Measurements from ENCODE around the gene S100Z.
"Not testable (repeated sequence)": the region's sequence is repeated elsewhere in the genome, so short reads cannot be mapped to it uniquely, and the experiment has no call there.

The S100Z gene

GRCh38 chr5:76849419-76850291, at the start of gene S100Z:
S100Z (plus strand) TSS chr5:76850014; CDS start chr5:76875360, 25,346 bp downstream.
- no peak for DNase-seq

- no peak for DNase-seq
These were observed 49.2 kb upstream of the S100Z start for GRCh38 chr5:76800579-76800978.

GRCh38 chr5:76801159-76801802, 48.5 kb upstream of the S100Z start:
- DNase-seq, result no peak

GRCh38 chr5:76801803-76802195, 48.0 kb upstream of the S100Z start:
- no peak for DNase-seq

GRCh38 chr5:76804266-76804665, 45.5 kb upstream of the S100Z start:
- DNase-seq, result no peak

GRCh38 chr5:76805821-76806505, 43.9 kb upstream of the S100Z start:
- no peak for DNase-seq

- DNase-seq, result no peak
These were observed 42.5 kb upstream of the S100Z start for GRCh38 chr5:76807296-76807695.

- DNase-seq, result no peak
These were observed 41.6 kb upstream of the S100Z start for GRCh38 chr5:76808141-76808691.

GRCh38 chr5:76809141-76809540, 40.7 kb upstream of the S100Z start:
- no peak for DNase-seq

- no peak for DNase-seq
These were observed 39.6 kb upstream of the S100Z start for GRCh38 chr5:76810236-76810635.

GRCh38 chr5:76811214-76811613, 38.6 kb upstream of the S100Z start:
- DNase-seq, result no peak

GRCh38 chr5:76812209-76812608, 37.6 kb upstream of the S100Z start:
- DNase-seq, result not testable (repeated sequence)

GRCh38 chr5:76813982-76814562, 35.7 kb upstream of the S100Z start:
- DNase-seq, result no peak

- DNase-seq, result no peak
These were observed 33.5 kb upstream of the S100Z start for GRCh38 chr5:76816110-76816831.

GRCh38 chr5:76818844-76819831, 30.7 kb upstream of the S100Z start, which contains the start of gene F2RL1:
F2RL1 (plus strand) TSS chr5:76819030; CDS start chr5:76819183, 153 bp downstream.
- DNase-seq, result peak in 1 of 2 donors; percentile 19

- DNase-seq, result peak in 1 of 2 donors; percentile 26
These were observed 29.8 kb upstream of the S100Z start for GRCh38 chr5:76819851-76820525.

- no peak for DNase-seq
These were observed 29.3 kb upstream of the S100Z start for GRCh38 chr5:76820526-76820890.

- DNase-seq, result no peak
These were observed 28.7 kb upstream of the S100Z start for GRCh38 chr5:76821136-76821535.

GRCh38 chr5:76822105-76822731, 27.6 kb upstream of the S100Z start:
- not testable (repeated sequence) for DNase-seq

- not testable (repeated sequence) for DNase-seq
These were observed 23.4 kb upstream of the S100Z start for GRCh38 chr5:76826416-76826815.
